ENCODE data around the gene OTOP1.
"Not testable (repeated sequence)": the region's sequence is repeated elsewhere in the genome, so short reads cannot be mapped to it uniquely, and the experiment has no call there.

The OTOP1 gene

DNA sequence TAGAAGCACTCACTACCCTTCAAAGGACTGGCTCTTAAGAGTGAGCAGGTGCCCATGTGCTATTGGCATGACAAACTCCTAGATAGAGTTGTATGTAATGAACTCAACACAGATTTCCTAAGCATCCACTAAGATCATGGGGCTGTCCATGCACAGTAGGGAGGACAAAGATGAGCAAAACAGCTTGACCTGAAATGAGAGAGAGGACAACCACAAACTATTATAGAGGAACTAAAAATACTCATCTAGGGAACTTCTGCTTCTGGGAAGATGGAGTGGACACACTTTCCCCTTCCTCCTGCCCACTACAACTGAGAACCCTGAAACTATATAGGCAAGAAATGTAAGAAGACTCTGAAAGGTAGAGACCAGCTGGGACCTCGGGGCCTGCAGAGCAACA, 42.0 kb upstream of the OTOP1 start:
- TF ChIP-seq, protein P1, sequence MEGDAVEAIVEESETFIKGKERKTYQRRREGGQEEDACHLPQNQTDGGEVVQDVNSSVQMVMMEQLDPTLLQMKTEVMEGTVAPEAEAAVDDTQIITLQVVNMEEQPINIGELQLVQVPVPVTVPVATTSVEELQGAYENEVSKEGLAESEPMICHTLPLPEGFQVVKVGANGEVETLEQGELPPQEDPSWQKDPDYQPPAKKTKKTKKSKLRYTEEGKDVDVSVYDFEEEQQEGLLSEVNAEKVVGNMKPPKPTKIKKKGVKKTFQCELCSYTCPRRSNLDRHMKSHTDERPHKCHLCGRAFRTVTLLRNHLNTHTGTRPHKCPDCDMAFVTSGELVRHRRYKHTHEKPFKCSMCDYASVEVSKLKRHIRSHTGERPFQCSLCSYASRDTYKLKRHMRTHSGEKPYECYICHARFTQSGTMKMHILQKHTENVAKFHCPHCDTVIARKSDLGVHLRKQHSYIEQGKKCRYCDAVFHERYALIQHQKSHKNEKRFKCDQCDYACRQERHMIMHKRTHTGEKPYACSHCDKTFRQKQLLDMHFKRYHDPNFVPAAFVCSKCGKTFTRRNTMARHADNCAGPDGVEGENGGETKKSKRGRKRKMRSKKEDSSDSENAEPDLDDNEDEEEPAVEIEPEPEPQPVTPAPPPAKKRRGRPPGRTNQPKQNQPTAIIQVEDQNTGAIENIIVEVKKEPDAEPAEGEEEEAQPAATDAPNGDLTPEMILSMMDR (IDR thresholded peaks at IDR 0.05; ENCODE audit: low read depth, low read length), result no peak
- no peak overlapping the region for H3K4me3 ChIP-seq (ENCODE audit: low read depth, low read length)
- in situ Hi-C loops (cut with HindIII; ENCODE audit: low sequenced_read_pairs), result no loop called here

DNA sequence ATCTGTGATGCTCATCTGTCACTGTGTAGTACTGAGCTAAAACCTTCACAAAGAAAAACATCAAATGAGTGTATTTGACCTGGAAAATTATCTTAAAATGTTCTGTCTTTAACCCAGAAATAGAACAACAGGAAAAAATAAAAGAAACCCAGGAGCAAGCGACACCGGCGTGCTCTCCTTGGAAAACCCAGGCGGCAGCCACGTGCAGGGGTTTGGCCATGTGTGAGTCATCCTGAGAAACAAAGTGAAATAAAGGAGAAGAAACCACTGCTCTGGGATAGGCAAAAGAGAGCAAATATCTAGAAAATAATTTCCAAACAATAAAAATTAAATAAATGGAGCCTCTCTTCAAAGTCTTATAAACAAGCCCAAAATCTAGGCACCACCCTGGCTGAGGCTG, 41.3 kb upstream of the OTOP1 start:
- TF ChIP-seq, protein P1 (IDR thresholded peaks at IDR 0.05; ENCODE audit: low read depth, low read length), result no peak
- in situ Hi-C loops (cut with HindIII; ENCODE audit: low sequenced_read_pairs), result no loop called here
- H3K4me3 ChIP-seq (ENCODE audit: low read depth, low read length), result no peak overlapping the region
- DNase-seq (ENCODE audit: low read depth, low spot score), result peak; percentile 25

More for the DNA sequence above, 42.0 kb upstream of the OTOP1 start:
- DNase-seq (ENCODE audit: low read depth, low spot score), result no peak

DNA sequence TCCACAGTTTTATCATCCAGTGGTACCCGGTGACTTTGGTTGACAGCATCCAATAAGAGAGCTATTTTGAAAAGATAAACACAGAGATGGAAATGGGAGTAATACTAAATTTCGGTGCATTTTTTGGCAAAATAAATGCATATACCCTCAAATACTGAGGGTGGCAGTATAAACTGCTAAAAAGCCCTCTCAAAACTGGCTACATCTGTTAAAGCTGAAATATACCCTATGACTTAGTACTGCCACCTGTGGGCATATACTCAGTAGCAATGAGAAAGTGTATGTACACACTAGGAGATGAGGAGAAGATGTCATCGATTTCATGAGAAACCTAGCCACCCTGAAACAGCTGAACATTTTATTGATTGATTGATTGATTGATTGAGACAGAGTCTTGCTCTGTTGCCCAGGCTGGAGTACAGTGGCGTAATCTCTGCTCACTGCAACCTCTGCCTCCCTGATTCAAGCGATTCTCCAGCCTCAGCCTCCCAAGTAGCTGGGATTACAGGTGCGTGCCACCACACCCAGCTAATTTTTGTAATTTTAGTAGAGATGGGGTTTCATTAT, 33.5 kb upstream of the OTOP1 start:
- TF ChIP-seq, protein P1 (IDR thresholded peaks at IDR 0.05; ENCODE audit: low read depth, low read length), result peak; percentile 50
- in situ Hi-C loops (cut with HindIII; ENCODE audit: low sequenced_read_pairs), result no loop called here
- DNase-seq (ENCODE audit: low read depth, low spot score), result peak; percentile 67

DNA sequence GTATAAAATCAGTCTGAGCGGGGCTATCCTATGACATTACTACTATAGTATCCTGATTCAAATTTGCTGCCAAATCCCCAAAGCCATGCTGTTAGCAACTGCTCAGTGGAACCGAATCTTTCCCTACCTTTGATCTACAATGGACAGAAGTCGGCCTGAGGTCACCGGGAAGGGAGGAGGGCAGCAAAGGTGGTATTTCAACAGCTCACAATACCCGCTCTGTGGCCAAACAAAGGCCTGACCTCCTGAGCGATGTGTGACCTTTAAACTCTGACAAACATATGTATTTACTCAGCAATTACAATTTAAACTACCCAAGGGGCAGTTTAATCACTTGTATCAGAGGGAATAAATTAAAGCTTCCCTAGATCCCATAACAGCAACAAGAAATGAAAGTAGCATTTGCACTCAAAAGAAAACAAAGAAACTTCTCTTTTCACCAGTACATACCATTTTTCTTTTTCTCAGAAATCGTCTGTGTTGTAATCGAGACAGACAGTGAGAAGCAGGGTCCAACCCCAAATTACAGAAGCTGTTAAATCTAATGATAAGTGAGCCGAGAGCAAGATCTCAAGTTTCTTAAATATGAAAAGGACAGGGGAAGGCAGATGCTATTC, 32.9 kb upstream of the OTOP1 start:
- no peak overlapping the region for H3K4me3 ChIP-seq (ENCODE audit: low read depth, low read length)
- TF ChIP-seq, protein P1 (IDR thresholded peaks at IDR 0.05; ENCODE audit: low read depth, low read length), result no peak
- in situ Hi-C loops (cut with HindIII; ENCODE audit: low sequenced_read_pairs), result no loop called here
- no peak for DNase-seq (ENCODE audit: low read depth, low spot score)

More for the DNA sequence above, 33.5 kb upstream of the OTOP1 start:
- no peak overlapping the region for H3K4me3 ChIP-seq (ENCODE audit: low read depth, low read length)

DNA sequence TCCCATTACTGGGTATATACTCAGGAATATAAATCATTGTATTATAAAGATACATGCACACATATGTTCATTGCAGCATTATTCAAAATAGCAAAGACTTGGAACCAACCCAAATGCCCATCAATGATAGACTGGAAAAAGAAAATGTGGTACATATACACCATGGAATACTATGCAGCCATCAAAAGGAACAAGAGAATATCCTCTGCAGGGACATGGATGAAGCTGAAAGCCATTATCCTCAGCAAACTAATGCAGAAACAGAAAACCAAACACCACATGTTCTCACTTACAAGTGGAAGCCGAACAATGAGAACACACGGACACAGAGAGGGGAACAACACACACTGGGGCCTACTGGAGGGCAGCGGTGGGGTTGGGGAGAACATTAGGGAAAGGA, 31.0 kb upstream of the OTOP1 start:
- in situ Hi-C loops (cut with HindIII; ENCODE audit: low sequenced_read_pairs); DNase-seq (ENCODE audit: low read depth, low spot score); H3K4me3 ChIP-seq (ENCODE audit: low read depth, low read length): not testable (repeated sequence)

DNA sequence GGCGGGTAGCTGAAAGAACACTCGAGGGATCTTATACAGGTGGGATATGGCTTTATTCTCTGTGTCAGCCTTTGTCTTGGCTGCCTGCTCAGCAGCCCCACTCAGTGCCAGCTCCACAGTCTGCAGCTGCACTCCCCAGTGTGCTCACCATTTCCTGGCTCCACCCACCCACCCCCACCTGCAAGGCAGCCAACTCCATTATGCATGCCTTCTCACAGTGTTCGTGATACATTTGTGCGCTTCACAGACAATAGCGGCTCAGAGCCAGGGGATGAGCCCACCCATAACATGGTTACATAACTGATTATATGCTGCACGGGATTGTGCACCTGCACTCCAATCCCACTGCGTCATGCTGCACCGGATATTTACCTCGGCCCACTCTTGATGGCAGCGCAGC, 30.1 kb upstream of the OTOP1 start:
- TF ChIP-seq, protein P1 (IDR thresholded peaks at IDR 0.05; ENCODE audit: low read depth, low read length), result no peak
- in situ Hi-C loops (cut with HindIII; ENCODE audit: low sequenced_read_pairs), result no loop called here
- no peak overlapping the region for H3K4me3 ChIP-seq (ENCODE audit: low read depth, low read length)

DNA sequence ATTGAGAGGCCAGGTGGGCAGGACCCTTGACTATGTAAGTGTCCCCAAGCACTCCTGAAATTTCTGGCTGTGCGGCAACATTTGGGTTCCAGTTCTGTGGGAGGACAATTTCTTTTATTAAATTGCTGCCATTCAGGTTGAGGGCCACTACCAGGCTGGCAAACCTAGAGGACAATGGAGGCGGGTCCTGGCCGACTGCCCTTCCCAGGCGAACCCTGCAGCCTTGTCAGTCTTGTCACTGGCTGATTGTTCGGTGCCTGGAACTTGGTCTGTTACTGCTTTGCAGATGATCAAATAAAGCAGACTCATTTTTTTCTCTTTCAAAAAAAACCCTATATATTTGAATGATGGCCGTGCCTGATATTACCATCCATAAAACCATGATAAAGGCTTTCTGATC, 27.9 kb upstream of the OTOP1 start:
- DNase-seq (ENCODE audit: low read depth, low spot score), result no peak
- TF ChIP-seq, protein P1 (IDR thresholded peaks at IDR 0.05; ENCODE audit: low read depth, low read length), result no peak
- in situ Hi-C loops (cut with HindIII; ENCODE audit: low sequenced_read_pairs), result no loop called here
- no peak overlapping the region for H3K4me3 ChIP-seq (ENCODE audit: low read depth, low read length)

More for the DNA sequence above, 30.1 kb upstream of the OTOP1 start:
- DNase-seq (ENCODE audit: low read depth, low spot score), result no peak
